Prostate gland (tissue), 2 donors: ENCODE results near the gene APOC1.

Source experiments
- POLR2A ChIP-seq: fragments of 450-650 bp; IDR thresholded peaks from one replicate; pipeline ENCODE4 v1.6.1; 2016; ENCODE audit warnings: antibody characterized with exemption, mild to moderate bottlenecking
- POLR2AphosphoS5 ChIP-seq: sonication (generic); formaldehyde crosslinking; IDR thresholded peaks from one replicate; pipeline ENCODE4 v1.6.1; 2017; ENCODE audit warnings: antibody characterized with exemption
- TF ChIP-seq, protein P1 (sequence below), 4 experiments: fragments of 200-600 bp in 2 of 4; fragments of 450-650 bp in 2 of 4; sonication (generic) in 2 of 4; IDR thresholded peaks; 1 replicate in 3 of 4; 2 replicates in 1 of 4; pipeline ENCODE4 v1.5.1; 2016 to 2019; ENCODE audit warnings: antibody characterized with exemption in 4 of 4, mild to moderate bottlenecking in 2 of 4, moderate library complexity in 2 of 4

DNA sequence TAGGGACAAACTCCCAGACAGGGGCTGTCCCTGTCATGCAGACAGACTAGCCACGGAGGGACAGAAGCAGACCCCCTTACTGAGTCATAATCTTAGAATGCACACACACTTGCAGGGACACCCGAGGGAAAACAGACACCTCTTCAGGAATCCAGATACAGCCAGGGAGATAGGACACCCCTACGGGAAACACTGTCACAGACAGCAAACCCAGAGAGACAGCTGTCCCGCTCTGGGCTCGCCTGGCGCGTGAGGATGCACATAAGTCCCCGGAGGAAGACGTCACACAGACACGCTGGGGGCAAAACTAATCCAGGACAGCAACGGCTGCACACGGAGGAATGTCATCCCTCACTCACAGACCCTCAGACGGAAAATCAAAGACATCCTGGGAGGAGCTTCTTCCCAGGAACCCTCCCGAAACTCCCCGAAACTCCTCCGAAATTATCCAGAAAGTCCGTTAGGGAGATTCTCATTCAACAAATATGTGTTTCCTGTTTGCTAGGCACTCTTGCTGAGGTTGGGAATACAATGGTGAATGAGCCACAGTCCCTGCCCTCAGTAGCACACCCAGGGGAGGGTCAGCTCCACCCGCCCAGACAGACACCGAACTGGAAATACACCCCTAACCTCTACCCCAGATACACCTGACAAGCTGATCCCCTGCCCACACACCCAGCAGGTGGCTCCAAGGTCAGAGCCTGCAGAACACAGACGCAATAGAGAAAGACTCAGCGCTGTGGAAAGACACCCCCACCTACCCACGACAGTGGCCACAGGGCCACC, 38.5 kb upstream of the APOC1 start:
- TF ChIP-seq, protein P1, sequence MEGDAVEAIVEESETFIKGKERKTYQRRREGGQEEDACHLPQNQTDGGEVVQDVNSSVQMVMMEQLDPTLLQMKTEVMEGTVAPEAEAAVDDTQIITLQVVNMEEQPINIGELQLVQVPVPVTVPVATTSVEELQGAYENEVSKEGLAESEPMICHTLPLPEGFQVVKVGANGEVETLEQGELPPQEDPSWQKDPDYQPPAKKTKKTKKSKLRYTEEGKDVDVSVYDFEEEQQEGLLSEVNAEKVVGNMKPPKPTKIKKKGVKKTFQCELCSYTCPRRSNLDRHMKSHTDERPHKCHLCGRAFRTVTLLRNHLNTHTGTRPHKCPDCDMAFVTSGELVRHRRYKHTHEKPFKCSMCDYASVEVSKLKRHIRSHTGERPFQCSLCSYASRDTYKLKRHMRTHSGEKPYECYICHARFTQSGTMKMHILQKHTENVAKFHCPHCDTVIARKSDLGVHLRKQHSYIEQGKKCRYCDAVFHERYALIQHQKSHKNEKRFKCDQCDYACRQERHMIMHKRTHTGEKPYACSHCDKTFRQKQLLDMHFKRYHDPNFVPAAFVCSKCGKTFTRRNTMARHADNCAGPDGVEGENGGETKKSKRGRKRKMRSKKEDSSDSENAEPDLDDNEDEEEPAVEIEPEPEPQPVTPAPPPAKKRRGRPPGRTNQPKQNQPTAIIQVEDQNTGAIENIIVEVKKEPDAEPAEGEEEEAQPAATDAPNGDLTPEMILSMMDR (IDR thresholded peaks at IDR 0.05): no peak
- TF ChIP-seq POLR2AphosphoS5 (no peak), POLR2A (no peak)
